Measurements from ENCODE around the gene DHRS1. TPM values are rescaled to one million over a fixed set of nuclear protein-coding genes. Genes with fewer than 3 reads are reported as not detected.

Gene DHRS1
- total and polyA plus RNA-seq, 2 donors (not counting 1 experiment from before 2014, with no cell fraction given): 10.7 to 21.0 TPM

- H3K9ac ChIP-seq (ENCODE audit: insufficient read depth, low read length): no peak overlapping the region
- TF ChIP-seq EZH2 (IDR thresholded peaks at IDR 0.05; ENCODE audit: low read length, missing control alignments) (no peak), CTCF (conservative IDR thresholded peaks at IDR 0.05 in 1 of 2, IDR thresholded peaks at IDR 0.05 in 1 of 2; ENCODE audit: low read depth in 1 of 2, low read length in 2 of 2) (no peak)
- no peaks in the 10 kb centered on the region for H3K27me3 ChIP-seq (ENCODE audit: control insufficient read depth, insufficient read depth, low read length)
- H3K4me2 ChIP-seq (ENCODE audit: extremely low read depth, insufficient read depth, low read length): no peak overlapping the region
- H3K79me2 ChIP-seq (ENCODE audit: control insufficient read depth, insufficient read depth, low read length): no peaks in the 10 kb centered on the region
- H2AFZ ChIP-seq (ENCODE audit: low read length): no peak overlapping the region
- H4K20me1 ChIP-seq (ENCODE audit: control insufficient read depth, extremely low read depth, insufficient read depth, low read length): no peaks in the 10 kb centered on the region
- no peak overlapping the region for H3K4me3 ChIP-seq (replicated peaks in 1 of 4; ENCODE audit: control extremely low read depth in 1 of 4, insufficient read depth in 1 of 4, low read depth in 3 of 4, low read length in 4 of 4)
- peaks cover 21% of the 10 kb centered on the region for H3K36me3 ChIP-seq (ENCODE audit: control insufficient read depth, insufficient read depth, low read length)
- H3K9me3 ChIP-seq (ENCODE audit: control insufficient read depth, insufficient read depth, low read depth, low read length): no peaks in the 10 kb centered on the region
- no peak for DNase-seq (ENCODE audit: low read depth in 2 of 2)
- no peak overlapping the region for H3K27ac ChIP-seq (ENCODE audit: insufficient read depth, low read length)
- H3K4me1 ChIP-seq (ENCODE audit: control insufficient read depth, extremely low read depth, insufficient read depth, low read length): peaks cover 4% of the 10 kb centered on the region
Measured at GRCh38 chr14:24292118-24292807, 7.3 kb downstream of the DHRS1 start.

GRCh38 chr14:24291446-24292117, 8.0 kb downstream of the DHRS1 start:
- H3K4me1 ChIP-seq (ENCODE audit: control insufficient read depth, extremely low read depth, insufficient read depth, low read length): peaks cover 2% of the 10 kb centered on the region
- H3K4me2 ChIP-seq (ENCODE audit: extremely low read depth, insufficient read depth, low read length): no peak overlapping the region
- no peak overlapping the region for H3K4me3 ChIP-seq (replicated peaks in 1 of 4; ENCODE audit: control extremely low read depth in 1 of 4, insufficient read depth in 1 of 4, low read depth in 3 of 4, low read length in 4 of 4)
- H3K9me3 ChIP-seq (ENCODE audit: control insufficient read depth, insufficient read depth, low read depth, low read length): no peaks in the 10 kb centered on the region
- TF ChIP-seq EZH2 (IDR thresholded peaks at IDR 0.05; ENCODE audit: low read length, missing control alignments) (no peak), CTCF (conservative IDR thresholded peaks at IDR 0.05 in 1 of 2, IDR thresholded peaks at IDR 0.05 in 1 of 2; ENCODE audit: low read depth in 1 of 2, low read length in 2 of 2) (no peak)
- H3K79me2 ChIP-seq (ENCODE audit: control insufficient read depth, insufficient read depth, low read length): no peaks in the 10 kb centered on the region
- DNase-seq (ENCODE audit: low read depth in 2 of 2): no peak
- peaks cover 21% of the 10 kb centered on the region for H3K36me3 ChIP-seq (ENCODE audit: control insufficient read depth, insufficient read depth, low read length)
- no peak overlapping the region for H3K27ac ChIP-seq (ENCODE audit: insufficient read depth, low read length)
- no peaks in the 10 kb centered on the region for H3K27me3 ChIP-seq (ENCODE audit: control insufficient read depth, insufficient read depth, low read length)
- H4K20me1 ChIP-seq (ENCODE audit: control insufficient read depth, extremely low read depth, insufficient read depth, low read length): no peaks in the 10 kb centered on the region
- H3K9ac ChIP-seq (ENCODE audit: insufficient read depth, low read length): no peak overlapping the region
- no peak overlapping the region for H2AFZ ChIP-seq (ENCODE audit: low read length)

- H3K36me3 ChIP-seq (ENCODE audit: control insufficient read depth, insufficient read depth, low read length): peaks cover 14% of the 10 kb centered on the region
- no peak overlapping the region for H3K27ac ChIP-seq (ENCODE audit: insufficient read depth, low read length)
- no peaks in the 10 kb centered on the region for H4K20me1 ChIP-seq (ENCODE audit: control insufficient read depth, extremely low read depth, insufficient read depth, low read length)
- DNase-seq (ENCODE audit: low read depth in 2 of 2): no peak
- H2AFZ ChIP-seq (ENCODE audit: low read length): no peak overlapping the region
- no peak overlapping the region for H3K4me3 ChIP-seq (replicated peaks in 1 of 4; ENCODE audit: control extremely low read depth in 1 of 4, insufficient read depth in 1 of 4, low read depth in 3 of 4, low read length in 4 of 4)
- no peak overlapping the region for H3K4me2 ChIP-seq (ENCODE audit: extremely low read depth, insufficient read depth, low read length)
- no peaks in the 10 kb centered on the region for H3K4me1 ChIP-seq (ENCODE audit: control insufficient read depth, extremely low read depth, insufficient read depth, low read length)
- H3K27me3 ChIP-seq (ENCODE audit: control insufficient read depth, insufficient read depth, low read length): no peaks in the 10 kb centered on the region
- TF ChIP-seq CTCF (conservative IDR thresholded peaks at IDR 0.05 in 1 of 2, IDR thresholded peaks at IDR 0.05 in 1 of 2; ENCODE audit: low read depth in 1 of 2, low read length in 2 of 2) (no peak), EZH2 (IDR thresholded peaks at IDR 0.05; ENCODE audit: low read length, missing control alignments) (no peak)
- H3K9ac ChIP-seq (ENCODE audit: insufficient read depth, low read length): no peak overlapping the region
- H3K79me2 ChIP-seq (ENCODE audit: control insufficient read depth, insufficient read depth, low read length): no peaks in the 10 kb centered on the region
- H3K9me3 ChIP-seq (ENCODE audit: control insufficient read depth, insufficient read depth, low read depth, low read length): no peaks in the 10 kb centered on the region
Measured at GRCh38 chr14:24290746-24291145, 8.8 kb downstream of the DHRS1 start.
